Inflammatory macrophage treated with lipopolysaccharide for 1 hour (primary cell): Measurements from ENCODE around the gene SND1.

Experiments used
- DNase-seq, 2 donors: peaks; one replicate each; pipeline ENCODE4 v3.0.0-alpha.2; 2020 to 2022

Gene SND1

GRCh38 chr7:127979113-127979727 is 327.2 kb downstream of the SND1 start:
- no peak for DNase-seq

GRCh38 chr7:127979728-127980126 is 327.7 kb downstream of the SND1 start:
- no peak for DNase-seq

GRCh38 chr7:127980901-127981300 is 328.9 kb downstream of the SND1 start:
- no peak for DNase-seq

GRCh38 chr7:127981965-127982364 is 330.0 kb downstream of the SND1 start:
- no peak for DNase-seq

GRCh38 chr7:127983804-127984332 is 331.9 kb downstream of the SND1 start:
- no peak for DNase-seq

- no peak for DNase-seq
These were observed 334.9 kb downstream of the SND1 start for GRCh38 chr7:127986581-127987521.

- DNase-seq, result no peak
These were observed 336.8 kb downstream of the SND1 start for GRCh38 chr7:127988751-127989150.

GRCh38 chr7:127993317-127993716 is 341.3 kb downstream of the SND1 start:
- DNase-seq, result no peak

GRCh38 chr7:127993987-127994386 is 342.0 kb downstream of the SND1 start:
- DNase-seq, result no peak

GRCh38 chr7:127995156-127995880 is 343.3 kb downstream of the SND1 start:
- no peak for DNase-seq

GRCh38 chr7:127995881-127996215 is 343.9 kb downstream of the SND1 start:
- no peak for DNase-seq

GRCh38 chr7:127996253-127997071 is 344.5 kb downstream of the SND1 start:
- no peak for DNase-seq

- DNase-seq, result no peak
These were observed 345.4 kb downstream of the SND1 start for GRCh38 chr7:127997226-127997922.

GRCh38 chr7:127998671-127999070 is 346.7 kb downstream of the SND1 start:
- peak in 1 of 2 donors; percentile 44 for DNase-seq

- peak; percentile 55 to 72 for DNase-seq
These were observed 348.1 kb downstream of the SND1 start for GRCh38 chr7:128000048-128000447.

- DNase-seq, result peak; percentile 20 to 44
These were observed 348.9 kb downstream of the SND1 start for GRCh38 chr7:128000854-128001265.

- DNase-seq, result peak in 1 of 2 donors; percentile 51
These were observed 351.2 kb downstream of the SND1 start for GRCh38 chr7:128003167-128003566.

GRCh38 chr7:128003787-128004186 is 351.8 kb downstream of the SND1 start:
- DNase-seq, result peak; percentile 14 to 31

GRCh38 chr7:128004623-128005022 is 352.6 kb downstream of the SND1 start:
- no peak for DNase-seq

- no peak for DNase-seq
These were observed 353.1 kb downstream of the SND1 start for GRCh38 chr7:128005117-128005516.

GRCh38 chr7:128005759-128006159 is 353.8 kb downstream of the SND1 start:
- no peak for DNase-seq
